Body of pancreas (tissue), 4 donors: ENCODE data around the gene GRK4. TPM values are rescaled to one million over a fixed set of nuclear protein-coding genes. Genes with fewer than 3 reads are reported as not detected.

Experiments
- ATAC-seq: fragments of 150-250 bp; one replicate; pipeline ENCODE4 v1.9.1; 2016
- DNase-seq, 4 donors: peaks; one replicate each; pipeline ENCODE4 v3.0.0-alpha.2; 2019
- H3K27ac ChIP-seq, 4 donors: fragments of 200-600 bp; sonication (generic); 1 replicate in 3 of 4; 2 replicates in 1 of 4; pipeline versions ENCODE4 v1.5.1 to v1.6.1; 2016 to 2019; ENCODE audit warnings: mild to moderate bottlenecking in 1 of 4, mixed read lengths in 1 of 4, moderate library complexity in 1 of 4
- H3K27me3 ChIP-seq, 2 donors: fragments of 200-600 bp; sonication (generic); one replicate each; pipeline ENCODE4 v1.6.0; 2016; ENCODE audit warnings: mild to moderate bottlenecking in 1 of 2
- H3K36me3 ChIP-seq, 2 donors: fragments of 200-600 bp; sonication (generic); replicated peaks in 1 of 2; 2 replicates each; pipeline ENCODE4 v1.5.1; 2016; ENCODE audit warnings: low read depth in 2 of 2; ENCODE audit not compliant: insufficient read depth in 1 of 2
- H3K4me1 ChIP-seq: fragments of 200-600 bp; sonication (generic); one replicate; pipeline ENCODE4 v1.6.0; 2016
- H3K4me3 ChIP-seq, 2 donors: fragments of 200-600 bp; sonication (generic); 1 replicate in 1 of 2; 2 replicates in 1 of 2; pipeline ENCODE4 v1.5.1; 2016 to 2019
- H3K9me3 ChIP-seq, 3 donors: fragments of 200-600 bp; sonication (generic); 1 replicate in 2 of 3; 2 replicates in 1 of 3; pipeline ENCODE4 v1.5.1; 2016
- CTCF ChIP-seq, 7 experiments: fragments of 450-650 bp in 4 of 7; fragments of 200-600 bp in 3 of 7; sonication (generic) in 3 of 7; IDR thresholded peaks; one replicate each; pipeline ENCODE4 v1.5.1; 2016 to 2019; ENCODE audit warnings: antibody characterized with exemption in 7 of 7
- POLR2A ChIP-seq, 3 donors: fragments of 450-650 bp; IDR thresholded peaks; one replicate each; pipeline ENCODE4 v1.6.1; 2016; ENCODE audit warnings: antibody characterized with exemption in 3 of 3, mild to moderate bottlenecking in 2 of 3
- WGBS, 2 donors: methylation state at CpG; one replicate each; pipeline ENCODE4 v1.1.5; 2017; 5-methylcytosine and 5-hydroxymethylcytosine counted together
- intact Hi-C: fragments of 100-400 bp; cut with DNase I; formaldehyde crosslinking; loops from one replicate; pipeline ENCODE4 v1.15.1; 2023
- total RNA-seq, 2 donors: library from RNA; depleted of rRNA; stranded (reverse); fragments of >200 nt; gene quantifications; one replicate each; pipeline ENCODE4 v1.1.0, GENCODE V29; 2016

The GRK4 gene
- total RNA-seq, 2 donors from 2014 or later, result 6.5 to 14.5 TPM

- intact Hi-C loops, result no loop called here
- Histone ChIP-seq H3K27me3 (no peaks in the 10 kb centered on the region), H3K9me3 (no peaks in the 10 kb centered on the region), H3K27ac (no peak overlapping the region), H3K36me3 (no peaks in the 10 kb centered on the region), H3K4me1 (peaks cover 19% of the 10 kb centered on the region), H3K4me3 (no peak overlapping the region)
- DNase-seq, result no peak
- no peak for ATAC-seq
- TF ChIP-seq POLR2A (IDR thresholded peaks at IDR 0.05), result no peak
- no peak for TF ChIP-seq CTCF (IDR thresholded peaks at IDR 0.05)
- WGBS, 2 donors, result 76 to 84% methylated on average over 11 of the region's 11 CpGs
These were observed 80.1 kb downstream of the GRK4 start for GRCh38 chr4:3043282-3044020.

DNA sequence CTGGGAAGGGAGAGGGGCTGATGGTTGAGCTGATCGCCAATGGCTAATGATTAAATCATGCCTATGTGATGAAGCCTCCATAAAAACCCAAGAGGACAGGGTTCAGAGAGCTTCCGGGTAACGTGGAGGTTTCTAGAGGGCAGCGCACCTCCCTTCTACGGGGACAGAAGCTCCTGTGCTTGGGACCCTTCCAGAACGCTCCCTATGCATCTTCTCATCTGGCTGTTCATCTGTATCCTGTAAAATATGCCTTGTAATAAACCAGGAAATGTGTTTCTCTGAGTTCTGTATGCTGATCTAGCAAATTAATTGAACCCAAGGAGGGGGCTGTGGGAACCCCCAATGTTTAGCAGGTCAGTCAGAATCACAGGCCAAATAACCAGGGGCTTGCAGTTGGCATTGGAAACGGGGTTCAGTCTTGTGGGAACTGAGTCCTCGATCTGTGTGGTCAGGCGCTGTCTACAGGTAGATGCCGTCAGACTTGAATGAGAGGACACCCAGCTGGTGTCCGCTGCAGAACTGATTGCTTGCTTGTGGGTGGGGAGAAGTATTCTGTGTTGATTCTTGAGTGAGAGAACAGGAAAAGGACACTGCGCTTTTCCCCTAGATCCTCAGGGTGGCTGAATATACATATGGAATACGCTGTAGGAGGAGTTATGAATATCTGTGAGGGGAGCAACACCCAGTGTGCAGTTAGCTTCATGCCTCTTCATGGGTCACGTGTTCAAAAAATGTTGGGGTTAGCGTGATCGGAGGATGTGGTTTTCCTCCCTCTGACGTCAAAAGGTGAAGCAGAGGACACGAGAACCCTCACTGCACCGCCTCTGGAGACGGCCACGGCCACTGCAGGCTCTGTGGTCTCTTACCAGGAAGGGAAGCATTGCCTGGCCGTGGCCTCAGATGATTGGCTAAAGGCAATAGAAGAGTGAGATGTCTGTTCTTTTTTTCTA, 81.8 kb downstream of the GRK4 start:
- no peak for TF ChIP-seq POLR2A (IDR thresholded peaks at IDR 0.05)
- TF ChIP-seq CTCF (IDR thresholded peaks at IDR 0.05), result no peak
- no peak overlapping the region for H3K4me3 ChIP-seq
- H3K27ac ChIP-seq, result no peak overlapping the region
- whole genome bisulfite sequencing, 2 donors, result 72 to 74% methylated on average over 22 of the region's 22 CpGs
- H3K36me3 ChIP-seq, result no peaks in the 10 kb centered on the region
- DNase-seq (peak in 3 of 4 donors; percentile 26 to 50 (median 28)), ATAC-seq (no peak)
- intact Hi-C loops, result no loop called here
- H3K27me3 ChIP-seq, result no peaks in the 10 kb centered on the region
- H3K9me3 ChIP-seq, result no peaks in the 10 kb centered on the region
- peaks cover 19% of the 10 kb centered on the region for H3K4me1 ChIP-seq

- TF ChIP-seq POLR2A (IDR thresholded peaks at IDR 0.05) (no peak), CTCF (IDR thresholded peaks at IDR 0.05) (no peak)
- Histone ChIP-seq H3K4me3 (no peak overlapping the region), H3K27ac (no peak overlapping the region), H3K36me3 (no peaks in the 10 kb centered on the region), H3K9me3 (no peaks in the 10 kb centered on the region), H3K4me1 (peaks cover 19% of the 10 kb centered on the region), H3K27me3 (no peaks in the 10 kb centered on the region)
- ATAC-seq, result no peak
- intact Hi-C loops, result no loop called here
- WGBS, 2 donors, result 56 to 63% methylated on average over 7 of the region's 7 CpGs
- no peak for DNase-seq
These were observed 82.8 kb downstream of the GRK4 start for GRCh38 chr4:3046162-3046561.

- no peaks in the 10 kb centered on the region for H3K9me3 ChIP-seq
- no peak overlapping the region for H3K27ac ChIP-seq
- DNase-seq, result no peak
- WGBS, 2 donors, result 62 to 63% methylated on average over 4 of the region's 4 CpGs
- no peak for ATAC-seq
- TF ChIP-seq POLR2A (IDR thresholded peaks at IDR 0.05), result no peak
- no peak for TF ChIP-seq CTCF (IDR thresholded peaks at IDR 0.05)
- H3K27me3 ChIP-seq, result no peaks in the 10 kb centered on the region
- no peaks in the 10 kb centered on the region for H3K36me3 ChIP-seq
- intact Hi-C loops, result no loop called here
- H3K4me1 ChIP-seq, result peaks cover 19% of the 10 kb centered on the region
- H3K4me3 ChIP-seq, result no peak overlapping the region
These were observed 83.3 kb downstream of the GRK4 start for GRCh38 chr4:3046623-3047022.
